DOHH2 (cell line): ENCODE measurements around the gene POM121L2.

Experiments
- EZH2phosphoT487 ChIP-seq: fragments of 200-600 bp; sonication (generic); IDR thresholded peaks from 2 replicates; pipeline ENCODE4 v1.6.1; 2017; ENCODE audit warnings: borderline replicate concordance, mild to moderate bottlenecking, antibody characterized with exemption, low read length, moderate library complexity, mixed read lengths
- TF ChIP-seq, protein P1 (sequence below): fragments of 200-600 bp; sonication (generic); IDR thresholded peaks from one replicate; pipeline ENCODE4 v1.5.1; 2014; ENCODE audit warnings: antibody characterized with exemption, mild to moderate bottlenecking, low read depth, low read length; ENCODE audit not compliant: poor library complexity, severe bottlenecking

- TF ChIP-seq, protein P1, sequence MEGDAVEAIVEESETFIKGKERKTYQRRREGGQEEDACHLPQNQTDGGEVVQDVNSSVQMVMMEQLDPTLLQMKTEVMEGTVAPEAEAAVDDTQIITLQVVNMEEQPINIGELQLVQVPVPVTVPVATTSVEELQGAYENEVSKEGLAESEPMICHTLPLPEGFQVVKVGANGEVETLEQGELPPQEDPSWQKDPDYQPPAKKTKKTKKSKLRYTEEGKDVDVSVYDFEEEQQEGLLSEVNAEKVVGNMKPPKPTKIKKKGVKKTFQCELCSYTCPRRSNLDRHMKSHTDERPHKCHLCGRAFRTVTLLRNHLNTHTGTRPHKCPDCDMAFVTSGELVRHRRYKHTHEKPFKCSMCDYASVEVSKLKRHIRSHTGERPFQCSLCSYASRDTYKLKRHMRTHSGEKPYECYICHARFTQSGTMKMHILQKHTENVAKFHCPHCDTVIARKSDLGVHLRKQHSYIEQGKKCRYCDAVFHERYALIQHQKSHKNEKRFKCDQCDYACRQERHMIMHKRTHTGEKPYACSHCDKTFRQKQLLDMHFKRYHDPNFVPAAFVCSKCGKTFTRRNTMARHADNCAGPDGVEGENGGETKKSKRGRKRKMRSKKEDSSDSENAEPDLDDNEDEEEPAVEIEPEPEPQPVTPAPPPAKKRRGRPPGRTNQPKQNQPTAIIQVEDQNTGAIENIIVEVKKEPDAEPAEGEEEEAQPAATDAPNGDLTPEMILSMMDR = no peak
- no peak for TF ChIP-seq EZH2phosphoT487
These were observed 47.2 kb upstream of the POM121L2 start for GRCh38 chr6:27359231-27359630.
